HCT116 (cell line): ENCODE data around the gene FBXO34. TPM values are rescaled to one million over a fixed set of nuclear protein-coding genes. Genes with fewer than 3 reads are reported as not detected.

Experiments used
- ATAC-seq: fragments of 200-7000 bp; cut with Tn5 transposase; 2 replicates; pipeline ENCODE4 v1.9.1; 2020; ENCODE audit warnings: mild to moderate bottlenecking, moderate library complexity
- BruUV-seq: library from RNA; stranded (reverse); fragments of 400-500 nt; replicated peaks from 2 replicates; lab custom pipeline; 2021; lab: Mats Ljungman, UMichigan
- CTCF ChIA-PET: fragments of 300-600 bp; sonication (Branson Sonifier 250); formaldehyde crosslinking; loops from one replicate; lab custom pipeline; 2021; ENCODE audit warnings: antibody characterized with exemption; lab: Charles Lee
- POLR2A ChIA-PET: fragments of 300-600, 350-600 bp; sonication (Branson Sonifier 250); formaldehyde crosslinking; loops from one replicate; lab custom pipeline; 2021; ENCODE audit warnings: antibody characterized with exemption; lab: Charles Lee
- RAD21 ChIA-PET, 2 experiments: fragments of 300-600 bp; sonication (Branson Sonifier 250); formaldehyde crosslinking; loops; one replicate each; lab custom pipeline; 2023; ENCODE audit warnings: low total read pairs in 2 of 2; ENCODE audit not compliant: uncharacterized antibody in 2 of 2, unreplicated experiment in 2 of 2, low non-redundant PET in 1 of 2; lab: Charles Lee
- DNase-seq: peaks from one replicate; pipeline ENCODE4 v3.0.0-alpha.2; 2010; ENCODE audit warnings: low read depth, low spot score
- H2AFZ ChIP-seq: fragments of 200-600 bp; shearing (Covaris generic), sonication (generic); 2 replicates; pipeline ENCODE4 v1.6.1; 2017; ENCODE audit warnings: low read depth, mixed run types, mixed read lengths, antibody characterized with exemption, low read length; ENCODE audit not compliant: poor library complexity, severe bottlenecking
- H3K27ac ChIP-seq: 2 replicates; pipeline ENCODE4 v1.5.1; 2012; ENCODE audit warnings: low read depth, low read length
- H3K27me3 ChIP-seq: fragments of 200-600 bp; sonication (generic); 2 replicates; pipeline ENCODE4 v1.6.1; 2016; ENCODE audit warnings: mixed run types, low read length, mixed read lengths; ENCODE audit not compliant: insufficient read depth
- H3K36me3 ChIP-seq, 2 experiments: fragments of 200-500 bp in 1 of 2; fragments of 200-600 bp in 1 of 2; sonication (Bioruptor generic) in 1 of 2; sonication (generic) in 1 of 2; 2 replicates each; pipeline versions ENCODE4 v1.5.1 to v1.6.1; 2014 to 2016; ENCODE audit warnings: low read length in 2 of 2, inconsistent platforms in 1 of 2, mixed read lengths in 1 of 2, mixed run types in 1 of 2; ENCODE audit not compliant: insufficient read depth in 2 of 2, control insufficient read depth in 1 of 2
- H3K4me1 ChIP-seq, 2 experiments: fragments of 200-600 bp in 1 of 2; sonication (generic) in 1 of 2; 2 replicates each; pipeline versions ENCODE4 v1.5.1 to v1.6.1; 2012 to 2017; ENCODE audit warnings: low read length in 2 of 2, inconsistent platforms in 1 of 2, mild to moderate bottlenecking in 1 of 2, mixed read lengths in 1 of 2, mixed run types in 1 of 2, moderate library complexity in 1 of 2; ENCODE audit not compliant: insufficient read depth in 2 of 2, control insufficient read depth in 1 of 2
- H3K4me2 ChIP-seq: fragments of 200-600 bp; sonication (generic); 2 replicates; pipeline ENCODE4 v1.6.1; 2017; ENCODE audit warnings: mixed run types, low read length, mixed read lengths
- H3K4me3 ChIP-seq, 2 experiments: fragments of 200-600 bp in 1 of 2; sonication (generic) in 1 of 2; replicated peaks in 1 of 2; 2 replicates each; pipeline ENCODE4 v1.5.1; 2011 to 2016; ENCODE audit warnings: low read length in 2 of 2, control low read depth in 1 of 2, low read depth in 1 of 2, mild to moderate bottlenecking in 1 of 2, mixed read lengths in 1 of 2, mixed run types in 1 of 2
- H3K79me2 ChIP-seq: fragments of 200-600 bp; sonication (generic); 2 replicates; pipeline ENCODE4 v1.6.1; 2017; ENCODE audit warnings: mild to moderate bottlenecking, mixed run types, low read length, moderate library complexity, mixed read lengths; ENCODE audit not compliant: insufficient read depth
- H3K9ac ChIP-seq: fragments of 200-600 bp; sonication (generic); 2 replicates; pipeline ENCODE4 v1.6.1; 2016; ENCODE audit warnings: low read length, mixed read lengths
- H3K9me2 ChIP-seq: fragments of 200-600 bp; sonication (generic), shearing (Covaris generic); 2 replicates; pipeline ENCODE4 v1.6.1; 2017; ENCODE audit warnings: mixed run types, mild to moderate bottlenecking, moderate library complexity; ENCODE audit not compliant: insufficient read depth
- H3K9me3 ChIP-seq, 2 experiments: fragments of 200-500 bp in 1 of 2; fragments of 200-600 bp in 1 of 2; sonication (Bioruptor generic) in 1 of 2; sonication (generic) in 1 of 2; 2 replicates each; pipeline ENCODE4 v1.6.1; 2014 to 2017; ENCODE audit warnings: low read length in 2 of 2, mixed read lengths in 2 of 2, inconsistent platforms in 1 of 2, low read depth in 1 of 2, mild to moderate bottlenecking in 1 of 2, mixed run types in 1 of 2, moderate library complexity in 1 of 2; ENCODE audit not compliant: control insufficient read depth in 1 of 2, insufficient read depth in 1 of 2
- H4K20me1 ChIP-seq: fragments of 200-600 bp; sonication (generic), shearing (Covaris generic); 2 replicates; pipeline ENCODE4 v1.6.1; 2017; ENCODE audit warnings: mixed run types, mild to moderate bottlenecking, moderate library complexity; ENCODE audit not compliant: insufficient read depth
- CBX3 ChIP-seq: IDR thresholded peaks from 2 replicates; pipeline ENCODE4 v1.6.1; 2012; ENCODE audit warnings: low read depth
- CEBPB ChIP-seq: IDR thresholded peaks from 2 replicates; pipeline ENCODE4 v1.6.1; 2012; ENCODE audit warnings: low read depth
- EGR1 ChIP-seq: IDR thresholded peaks from 2 replicates; pipeline ENCODE4 v1.6.1; 2012; ENCODE audit warnings: low read depth
- ELF1 ChIP-seq: IDR thresholded peaks from 2 replicates; pipeline ENCODE4 v1.6.1; 2012; ENCODE audit warnings: low read depth, borderline replicate concordance
- EZH2 ChIP-seq: fragments of 200-600 bp; sonication (generic); IDR thresholded peaks from 2 replicates; pipeline ENCODE4 v1.6.1; 2017; ENCODE audit warnings: antibody characterized with exemption, mixed run types
- EZH2phosphoT487 ChIP-seq: fragments of 200-600 bp; IDR thresholded peaks from 2 replicates; pipeline ENCODE4 v1.6.1; 2018; ENCODE audit warnings: antibody characterized with exemption, borderline replicate concordance
- JUND ChIP-seq: IDR thresholded peaks from 2 replicates; pipeline ENCODE4 v1.6.1; 2012
- POLR2A ChIP-seq: IDR thresholded peaks from 2 replicates; pipeline ENCODE4 v1.7.0; 2011; ENCODE audit warnings: borderline replicate concordance; ENCODE audit not compliant: insufficient read depth, insufficient read length; ENCODE audit errors: extremely low read depth
- POLR2AphosphoS5 ChIP-seq: IDR thresholded peaks from 2 replicates; pipeline ENCODE4 v1.6.1; 2011; ENCODE audit warnings: mild to moderate bottlenecking, low read depth, low read length, moderate library complexity
- RAD21 ChIP-seq: IDR thresholded peaks from 2 replicates; pipeline ENCODE4 v1.6.1; 2012; ENCODE audit warnings: low read depth, mild to moderate bottlenecking
- SRF ChIP-seq: IDR thresholded peaks from 2 replicates; pipeline ENCODE4 v1.6.1; 2012; ENCODE audit warnings: low read depth
- TCF7L2 ChIP-seq: IDR thresholded peaks from 2 replicates; pipeline ENCODE4 v1.7.0; 2011; ENCODE audit warnings: borderline replicate concordance, inconsistent platforms; ENCODE audit not compliant: insufficient read depth, insufficient read length; ENCODE audit errors: extremely low read depth
- YY1 ChIP-seq: IDR thresholded peaks from 2 replicates; pipeline ENCODE4 v1.6.1; 2011; ENCODE audit warnings: low read length, low read depth, moderate library complexity, mild to moderate bottlenecking; ENCODE audit not compliant: insufficient replicate concordance; ENCODE audit errors: extremely low read depth
- ZBTB33 ChIP-seq: IDR thresholded peaks from 2 replicates; pipeline ENCODE4 v1.6.1; 2011; ENCODE audit warnings: mild to moderate bottlenecking, low read length, moderate library complexity; ENCODE audit not compliant: insufficient replicate concordance; ENCODE audit errors: extremely low read depth
- ZNF274 ChIP-seq: fragments of 200-500 bp; sonication (Bioruptor generic); IDR thresholded peaks from 2 replicates; pipeline ENCODE4 v1.6.1; 2014; ENCODE audit warnings: mild to moderate bottlenecking, low read depth, low read length, inconsistent platforms
- intact Hi-C: fragments of 100-400 bp; cut with micrococcal nuclease; formaldehyde crosslinking; loops from 2 replicates; pipeline ENCODE4 v1.10.0; 2022
- total RNA-seq: library from RNA; stranded (reverse); gene quantifications from one replicate; pipeline ENCODE4 v1.2.1, GENCODE V29; 2021; ENCODE audit not compliant: unreplicated experiment
- TF ChIP-seq, protein P1 (sequence below), 3 experiments: fragments of 200-600 bp in 1 of 3; sonication (generic) in 1 of 3; IDR thresholded peaks in 2 of 3; conservative IDR thresholded peaks in 1 of 3; 2 replicates each; pipeline ENCODE4 v1.5.1; 2012 to 2017; ENCODE audit warnings: low read depth in 2 of 3, low read length in 2 of 3, antibody characterized with exemption in 1 of 3, borderline replicate concordance in 1 of 3, control low read depth in 1 of 3, mild to moderate bottlenecking in 1 of 3, mixed read lengths in 1 of 3, mixed run types in 1 of 3, moderate library complexity in 1 of 3; ENCODE audit not compliant: insufficient read depth in 1 of 3
- TF ChIP-seq, protein P2 (sequence below): IDR thresholded peaks from 2 replicates; pipeline ENCODE4 v1.6.1; 2012

Gene FBXO34
- total RNA-seq, 1 experiment from 2014 or later, result 26.9 TPM

- H2AFZ ChIP-seq, result no peak overlapping the region
- RAD21 ChIA-PET, result no interaction called here
- intact Hi-C loops, result no loop called here
- H3K9ac ChIP-seq, result no peak overlapping the region
- H3K4me1 ChIP-seq, result no peaks in the 10 kb centered on the region
- no peaks in the 10 kb centered on the region for H3K9me2 ChIP-seq
- peaks cover under 1% of the 10 kb centered on the region; the same call in 1 of the 2 replicates for H3K27me3 ChIP-seq
- TF ChIP-seq POLR2AphosphoS5, result no peak
- no peak for TF ChIP-seq JUND
- TF ChIP-seq EZH2phosphoT487, result no peak
- TF ChIP-seq, protein P1, sequence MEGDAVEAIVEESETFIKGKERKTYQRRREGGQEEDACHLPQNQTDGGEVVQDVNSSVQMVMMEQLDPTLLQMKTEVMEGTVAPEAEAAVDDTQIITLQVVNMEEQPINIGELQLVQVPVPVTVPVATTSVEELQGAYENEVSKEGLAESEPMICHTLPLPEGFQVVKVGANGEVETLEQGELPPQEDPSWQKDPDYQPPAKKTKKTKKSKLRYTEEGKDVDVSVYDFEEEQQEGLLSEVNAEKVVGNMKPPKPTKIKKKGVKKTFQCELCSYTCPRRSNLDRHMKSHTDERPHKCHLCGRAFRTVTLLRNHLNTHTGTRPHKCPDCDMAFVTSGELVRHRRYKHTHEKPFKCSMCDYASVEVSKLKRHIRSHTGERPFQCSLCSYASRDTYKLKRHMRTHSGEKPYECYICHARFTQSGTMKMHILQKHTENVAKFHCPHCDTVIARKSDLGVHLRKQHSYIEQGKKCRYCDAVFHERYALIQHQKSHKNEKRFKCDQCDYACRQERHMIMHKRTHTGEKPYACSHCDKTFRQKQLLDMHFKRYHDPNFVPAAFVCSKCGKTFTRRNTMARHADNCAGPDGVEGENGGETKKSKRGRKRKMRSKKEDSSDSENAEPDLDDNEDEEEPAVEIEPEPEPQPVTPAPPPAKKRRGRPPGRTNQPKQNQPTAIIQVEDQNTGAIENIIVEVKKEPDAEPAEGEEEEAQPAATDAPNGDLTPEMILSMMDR (IDR thresholded peaks at IDR 0.05 in 2 of 3, conservative IDR thresholded peaks at IDR 0.05 in 1 of 3; ENCODE audit: borderline replicate concordance in 1 of 3, insufficient read depth in 1 of 3, low read depth in 2 of 3, low read length in 2 of 3), result no peak
- no peak for TF ChIP-seq ZNF274
- TF ChIP-seq SRF, result no peak
- H4K20me1 ChIP-seq, result no peaks in the 10 kb centered on the region
- H3K27ac ChIP-seq, result no peak overlapping the region
- no peaks in the 10 kb centered on the region for H3K9me3 ChIP-seq
- no TSS peak for BruUV-seq
- H3K4me2 ChIP-seq, result no peak overlapping the region
- CTCF ChIA-PET, result no interaction called here
- POLR2A ChIA-PET, result no interaction called here
- no peaks in the 10 kb centered on the region for H3K36me3 ChIP-seq
- no peak overlapping the region for H3K4me3 ChIP-seq
- no peak for DNase-seq
- ATAC-seq, result no peak
- no peaks in the 10 kb centered on the region for H3K79me2 ChIP-seq
Observed at GRCh38 chr14:55239320-55239719, 31.9 kb upstream of the FBXO34 start.

DNA sequence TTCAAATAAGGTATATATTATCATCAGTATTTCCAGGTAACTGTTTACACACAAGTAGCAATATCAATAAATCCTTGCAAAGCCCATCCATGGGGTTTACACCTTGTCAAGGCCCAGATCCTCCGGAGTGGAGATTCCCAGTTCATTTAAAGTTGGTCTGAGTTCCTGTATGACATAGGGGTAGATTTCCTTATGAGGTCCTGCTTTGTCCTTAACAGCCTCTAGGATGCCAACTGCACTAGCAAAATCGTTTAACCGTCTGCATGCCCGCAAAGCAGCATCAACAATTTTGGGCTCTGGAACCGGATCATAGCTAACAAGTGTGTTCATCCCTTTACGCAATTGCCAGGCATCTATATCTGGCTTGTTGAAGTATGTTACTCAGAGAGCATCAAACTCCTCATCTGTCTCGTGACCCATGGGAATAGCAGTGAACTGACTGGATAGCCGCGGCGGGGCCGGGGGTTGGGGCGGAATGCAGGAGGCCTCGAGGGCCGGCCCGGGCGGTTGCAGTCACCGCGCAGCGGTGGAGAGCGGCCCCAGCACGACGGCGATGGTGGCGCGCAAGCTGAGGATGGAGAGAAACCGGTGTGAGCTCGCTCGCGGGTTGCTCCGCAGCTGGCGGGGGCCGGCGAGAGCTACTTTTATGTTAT lies 30.6 kb upstream of the FBXO34 start:
- no peaks in the 10 kb centered on the region for H3K36me3 ChIP-seq
- no peak overlapping the region for H3K9ac ChIP-seq
- no peaks in the 10 kb centered on the region for H3K79me2 ChIP-seq
- no peaks in the 10 kb centered on the region for H3K27me3 ChIP-seq
- no peak overlapping the region for H3K27ac ChIP-seq
- no peak overlapping the region for H3K4me2 ChIP-seq
- ChIA-PET RAD21 (no interaction called here), CTCF (no interaction called here), POLR2A (no interaction called here)
- ATAC-seq (no peak), DNase-seq (no peak)
- no peaks in the 10 kb centered on the region for H3K9me3 ChIP-seq
- H4K20me1 ChIP-seq, result no peaks in the 10 kb centered on the region
- no peaks in the 10 kb centered on the region for H3K4me1 ChIP-seq
- BruUV-seq, result no TSS peak
- H3K4me3 ChIP-seq, result no peak overlapping the region
- intact Hi-C loops, result no loop called here
- no peaks in the 10 kb centered on the region for H3K9me2 ChIP-seq
- H2AFZ ChIP-seq, result no peak overlapping the region
- TF ChIP-seq EZH2 (no peak), YY1 (no peak), ZBTB33 (no peak), POLR2A (no peak), RAD21 (no peak), TCF7L2 (no peak), EGR1 (no peak), EZH2phosphoT487 (no peak), CEBPB (no peak), CBX3 (no peak), SRF (no peak), ELF1 (no peak), ZNF274 (no peak)
- TF ChIP-seq, protein P2, sequence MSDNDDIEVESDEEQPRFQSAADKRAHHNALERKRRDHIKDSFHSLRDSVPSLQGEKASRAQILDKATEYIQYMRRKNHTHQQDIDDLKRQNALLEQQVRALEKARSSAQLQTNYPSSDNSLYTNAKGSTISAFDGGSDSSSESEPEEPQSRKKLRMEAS, result no peak
